Tibial artery (tissue), 4 donors: ENCODE data around the gene RNF39.

ENCODE experiments used
- DNase-seq, 2 donors: peaks; one replicate each; pipeline ENCODE4 v3.0.0-alpha.2; 2019
- H3K27ac ChIP-seq, 2 donors: fragments of 200-600 bp; sonication (generic) in 1 of 2; 1 replicate in 1 of 2; 2 replicates in 1 of 2; pipeline ENCODE4 v1.5.1; 2018 to 2019; ENCODE audit warnings: mild to moderate bottlenecking in 1 of 2
- H3K27me3 ChIP-seq, 2 donors: fragments of 200-600 bp; sonication (generic) in 1 of 2; one replicate each; pipeline versions ENCODE4 v1.5.1 to v1.6.0; 2016 to 2019
- H3K36me3 ChIP-seq, 3 donors: fragments of 200-600 bp; sonication (generic) in 2 of 3; one replicate each; pipeline ENCODE4 v1.5.1; 2016 to 2019; ENCODE audit warnings: mild to moderate bottlenecking in 2 of 3
- H3K4me1 ChIP-seq, 4 donors: fragments of 200-600 bp; sonication (generic) in 2 of 4; 1 replicate in 3 of 4; 2 replicates in 1 of 4; pipeline ENCODE4 v1.5.1; 2016 to 2019
- H3K4me3 ChIP-seq, 2 donors: fragments of 200-600 bp; sonication (generic) in 1 of 2; 1 replicate in 1 of 2; 2 replicates in 1 of 2; pipeline ENCODE4 v1.5.1; 2018 to 2019; ENCODE audit warnings: mild to moderate bottlenecking in 2 of 2
- H3K9me3 ChIP-seq, 3 donors: fragments of 200-600 bp; sonication (generic) in 1 of 3; one replicate each; pipeline ENCODE4 v1.5.1; 2016 to 2019
- intact Hi-C: fragments of 100-400 bp; cut with DNase I; formaldehyde crosslinking; loops from one replicate; pipeline ENCODE4 v1.15.0; 2023; ENCODE audit warnings: low total_unique reads
- TF ChIP-seq, protein P1 (sequence below), 2 experiments: fragments of 200-600 bp in 1 of 2; fragments of 450-650 bp in 1 of 2; IDR thresholded peaks; one replicate each; pipeline ENCODE4 v1.5.1; 2017 to 2019; ENCODE audit warnings: antibody characterized with exemption in 2 of 2, mild to moderate bottlenecking in 1 of 2, moderate library complexity in 1 of 2

Gene RNF39

DNA sequence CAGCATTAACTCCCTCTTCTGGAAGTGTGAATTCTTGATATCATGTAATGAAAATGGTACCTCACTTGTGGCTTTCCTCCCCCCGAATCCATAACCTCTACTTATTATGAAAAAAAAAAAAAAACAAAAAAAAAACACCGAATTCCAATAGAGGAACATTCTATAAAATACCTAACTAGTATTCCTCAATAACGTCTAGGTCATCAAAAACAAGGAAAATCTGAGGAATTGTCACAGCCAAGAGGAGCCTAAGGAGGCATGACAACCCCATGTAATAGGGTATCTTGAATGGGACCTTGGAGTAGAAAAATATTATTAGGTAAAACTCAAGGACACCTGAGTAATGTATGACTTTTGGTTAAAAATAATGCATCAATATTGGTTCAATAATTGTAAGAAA is 53.4 kb downstream of the RNF39 start:
- intact Hi-C loops: no loop called here
- H3K9me3 ChIP-seq: no peaks in the 10 kb centered on the region
- peaks cover 0 to 13% (median 0%) of the 10 kb centered on the region in 3 donors for H3K36me3 ChIP-seq
- H3K27me3 ChIP-seq: no peaks in the 10 kb centered on the region
- TF ChIP-seq, protein P1, sequence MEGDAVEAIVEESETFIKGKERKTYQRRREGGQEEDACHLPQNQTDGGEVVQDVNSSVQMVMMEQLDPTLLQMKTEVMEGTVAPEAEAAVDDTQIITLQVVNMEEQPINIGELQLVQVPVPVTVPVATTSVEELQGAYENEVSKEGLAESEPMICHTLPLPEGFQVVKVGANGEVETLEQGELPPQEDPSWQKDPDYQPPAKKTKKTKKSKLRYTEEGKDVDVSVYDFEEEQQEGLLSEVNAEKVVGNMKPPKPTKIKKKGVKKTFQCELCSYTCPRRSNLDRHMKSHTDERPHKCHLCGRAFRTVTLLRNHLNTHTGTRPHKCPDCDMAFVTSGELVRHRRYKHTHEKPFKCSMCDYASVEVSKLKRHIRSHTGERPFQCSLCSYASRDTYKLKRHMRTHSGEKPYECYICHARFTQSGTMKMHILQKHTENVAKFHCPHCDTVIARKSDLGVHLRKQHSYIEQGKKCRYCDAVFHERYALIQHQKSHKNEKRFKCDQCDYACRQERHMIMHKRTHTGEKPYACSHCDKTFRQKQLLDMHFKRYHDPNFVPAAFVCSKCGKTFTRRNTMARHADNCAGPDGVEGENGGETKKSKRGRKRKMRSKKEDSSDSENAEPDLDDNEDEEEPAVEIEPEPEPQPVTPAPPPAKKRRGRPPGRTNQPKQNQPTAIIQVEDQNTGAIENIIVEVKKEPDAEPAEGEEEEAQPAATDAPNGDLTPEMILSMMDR (IDR thresholded peaks at IDR 0.05): no peak
- no peak for DNase-seq
- H3K4me1 ChIP-seq: no peaks in the 10 kb centered on the region
- H3K4me3 ChIP-seq: no peak overlapping the region
- H3K27ac ChIP-seq: no peak overlapping the region

DNA sequence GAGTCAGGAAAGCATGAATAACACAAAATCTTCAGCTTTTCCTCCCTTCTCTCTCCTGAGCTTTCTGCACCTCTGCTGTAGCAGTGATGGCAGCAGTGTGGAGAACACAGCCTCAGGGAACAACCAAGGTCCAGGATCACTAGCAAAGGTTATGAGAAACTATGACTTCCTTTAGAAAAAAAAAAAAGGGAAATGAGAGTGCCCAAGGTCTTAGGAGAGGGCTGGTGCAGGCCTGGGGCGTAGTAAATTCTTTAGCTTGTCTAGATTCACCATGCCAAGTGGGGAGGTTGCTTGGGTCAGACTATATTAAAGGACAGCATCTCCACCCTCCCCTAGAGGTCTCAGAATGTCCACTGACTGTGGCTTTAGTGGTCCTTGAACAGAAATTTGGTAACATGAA is 54.9 kb downstream of the RNF39 start:
- Histone ChIP-seq H3K9me3 (no peaks in the 10 kb centered on the region), H3K27me3 (no peaks in the 10 kb centered on the region), H3K4me3 (no peak overlapping the region), H3K4me1 (no peaks in the 10 kb centered on the region), H3K36me3 (peaks cover 0 to 13% (median 0%) of the 10 kb centered on the region in 3 donors), H3K27ac (no peak overlapping the region)
- intact Hi-C loops: no loop called here
- no peak for DNase-seq
- TF ChIP-seq, protein P1 (IDR thresholded peaks at IDR 0.05): no peak
